ENCODE data around the gene TSGA10.
"Not testable (repeated sequence)": the region's sequence is repeated elsewhere in the genome, so short reads cannot be mapped to it uniquely, and the experiment has no call there.

The TSGA10 gene

GRCh38 chr2:99152199-99152895 lies 2.4 kb downstream of the TSGA10 start:
- no peak for DNase-seq (ENCODE audit: low read depth)

DNA sequence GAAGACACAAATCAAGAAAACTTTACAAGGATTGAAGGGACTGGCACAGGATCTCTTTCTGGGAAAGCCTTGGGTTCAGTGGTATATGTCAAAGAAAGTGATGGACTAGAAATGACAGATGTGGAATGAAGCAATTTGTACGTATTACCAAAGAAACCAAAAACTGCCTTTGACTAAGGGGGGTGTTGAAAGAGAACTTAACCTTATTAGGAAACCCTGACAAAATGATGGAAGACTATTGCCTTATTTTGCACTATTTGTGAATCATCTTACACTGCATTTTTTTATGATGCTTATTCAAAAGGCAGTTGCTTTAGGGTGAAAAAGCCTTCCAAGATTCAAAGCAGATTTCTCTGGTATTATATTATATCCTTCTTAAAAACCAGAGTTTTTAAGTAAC lies 4.0 kb downstream of the TSGA10 start:
- DNase-seq (ENCODE audit: low read depth): no peak

DNA sequence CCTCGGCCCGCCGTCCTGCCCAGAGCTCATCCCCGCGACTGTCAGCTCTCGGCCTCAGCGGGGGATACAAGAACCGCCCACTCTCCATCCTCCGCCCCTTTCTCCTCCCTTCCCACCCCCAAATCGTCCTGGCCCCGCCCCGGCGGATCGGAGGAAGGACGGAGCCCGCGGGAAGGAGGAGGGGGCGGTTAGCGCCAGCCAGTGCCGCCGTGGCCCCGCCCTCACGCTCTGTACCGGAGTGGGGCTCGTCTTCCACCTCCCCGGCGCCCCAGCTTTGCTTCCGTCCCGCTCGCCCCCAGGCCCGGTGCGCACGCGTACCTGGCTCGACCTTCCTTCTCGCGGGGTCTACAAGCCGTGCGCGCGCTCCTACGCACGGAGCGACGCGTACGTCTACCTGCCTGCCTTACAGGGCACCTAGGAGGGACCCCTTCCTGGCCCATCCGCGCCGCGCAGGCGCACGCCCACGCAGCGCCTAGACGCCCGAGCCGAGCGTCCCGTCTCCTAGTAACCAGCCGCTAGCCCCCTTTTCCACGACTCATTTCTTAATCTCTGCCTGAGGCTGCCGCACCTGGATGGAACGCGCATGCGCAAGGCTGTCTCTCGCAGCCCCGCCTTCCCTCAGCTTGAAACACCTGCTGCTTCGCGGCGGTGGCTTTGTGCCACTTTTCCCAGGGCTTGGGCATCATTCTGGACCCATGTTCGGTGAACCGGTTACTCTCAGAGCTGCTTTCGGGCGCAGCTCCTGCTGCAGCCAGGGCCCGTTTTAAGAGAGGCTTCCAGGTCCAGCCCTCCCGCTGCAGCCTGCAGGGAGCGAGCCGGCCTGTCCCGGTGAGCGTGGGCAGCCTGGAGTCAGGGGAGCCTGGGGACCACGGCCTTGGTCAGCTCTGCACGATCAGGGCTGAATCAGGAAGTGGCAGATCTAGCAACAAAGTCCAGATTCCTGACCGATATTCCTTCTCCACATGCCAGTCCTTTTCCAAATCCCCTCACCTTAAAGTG lies 13.3 kb downstream of the TSGA10 start, which contains the start of gene C2orf15:
Gene C2orf15 (plus strand): TSS at position 598 of the 999 bp plus-strand sequence. CDS start 8,852 bp downstream, outside the sequence.
- DNase-seq (ENCODE audit: low read depth): peak; percentile 93

DNA sequence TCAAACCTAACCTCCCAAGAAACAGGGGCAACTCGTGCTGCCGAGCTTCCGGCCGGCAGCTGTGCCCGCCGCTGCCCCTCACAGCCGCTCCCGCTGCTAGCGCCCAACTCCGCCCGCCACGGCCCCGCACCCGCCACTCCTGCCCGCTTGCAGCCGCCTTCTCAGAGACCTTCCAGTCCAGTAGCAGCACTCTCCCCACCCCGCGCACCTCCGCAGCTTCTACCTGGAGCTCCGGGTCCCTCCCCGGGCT lies 14.0 kb downstream of the TSGA10 start:
- no peak for DNase-seq (ENCODE audit: low read depth)

DNA sequence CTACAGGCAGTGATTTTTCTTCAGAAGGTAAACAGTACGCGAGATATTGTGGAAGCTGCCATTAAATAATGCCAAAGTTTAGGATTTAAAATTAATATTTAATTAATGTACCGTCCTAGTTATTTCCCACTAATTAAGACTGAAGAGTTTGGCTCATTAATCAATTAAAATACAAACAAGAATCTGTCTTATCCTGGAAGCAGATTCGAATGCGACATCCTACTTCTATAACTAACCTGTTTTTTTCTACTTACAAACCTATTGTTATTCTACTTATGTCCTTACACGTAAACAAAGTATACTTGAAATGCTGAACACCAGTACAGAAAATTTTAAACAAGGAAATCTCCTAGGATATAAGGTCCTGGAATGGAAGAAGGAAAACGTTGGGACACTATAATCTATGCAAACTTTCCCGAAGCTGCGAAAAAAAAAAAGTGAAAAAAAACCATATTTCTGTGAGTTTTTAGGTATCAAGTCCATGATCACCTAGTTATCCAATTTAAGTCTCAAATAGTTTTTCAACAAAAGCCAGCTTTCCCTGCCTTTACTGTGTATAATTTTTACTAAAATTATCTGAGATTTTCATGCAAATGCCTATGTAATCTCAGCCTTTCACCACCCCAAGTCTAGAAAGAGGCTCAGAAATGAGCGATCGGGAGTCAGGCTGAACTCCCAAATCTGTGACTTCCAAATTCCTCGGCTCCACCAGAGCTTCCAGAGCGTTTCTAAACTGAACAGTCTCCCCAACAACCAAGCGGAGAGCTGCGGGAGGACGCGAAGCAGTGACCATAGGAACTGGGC lies 14.5 kb downstream of the TSGA10 start:
- DNase-seq (ENCODE audit: low read depth): peak; percentile 13

- DNase-seq (ENCODE audit: low read depth): no peak
Observed at GRCh38 chr2:99139003-99139402, 15.7 kb downstream of the TSGA10 start.

DNA sequence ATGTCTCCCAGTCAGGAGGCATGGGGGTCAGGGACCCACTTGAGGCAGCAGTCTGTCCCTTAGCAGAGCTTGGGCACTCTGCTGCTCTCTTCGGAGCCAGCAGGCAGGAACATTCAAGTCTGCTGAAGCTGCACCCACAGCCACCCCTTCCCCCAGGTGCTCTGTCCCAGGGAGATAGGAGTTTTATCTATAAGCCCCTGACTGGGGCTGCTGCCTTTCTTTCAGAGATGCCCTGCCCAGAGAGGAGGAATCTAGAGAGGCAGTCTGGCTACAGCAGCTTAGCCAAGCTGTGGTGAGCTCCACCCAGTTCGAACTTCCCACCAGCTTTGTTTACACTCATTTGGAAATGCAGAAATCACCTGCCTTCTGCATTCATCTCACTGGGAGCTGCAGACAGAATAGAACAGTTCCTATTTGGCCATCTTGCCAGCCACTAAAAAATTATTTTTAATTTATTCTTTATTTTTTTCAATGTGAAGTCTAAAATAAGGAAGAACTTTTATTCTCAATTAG lies 19.6 kb downstream of the TSGA10 start:
- not testable (repeated sequence) for DNase-seq (ENCODE audit: low read depth)

- DNase-seq (ENCODE audit: low read depth): no peak
Observed at GRCh38 chr2:99127981-99128380, 26.8 kb downstream of the TSGA10 start.

GRCh38 chr2:99112617-99113016 lies 42.1 kb downstream of the TSGA10 start:
- DNase-seq (ENCODE audit: low read depth): no peak

GRCh38 chr2:99111945-99112344 lies 42.8 kb downstream of the TSGA10 start:
- no peak for DNase-seq (ENCODE audit: low read depth)

GRCh38 chr2:99111236-99111635 lies 43.5 kb downstream of the TSGA10 start:
- DNase-seq (ENCODE audit: low read depth): no peak

DNA sequence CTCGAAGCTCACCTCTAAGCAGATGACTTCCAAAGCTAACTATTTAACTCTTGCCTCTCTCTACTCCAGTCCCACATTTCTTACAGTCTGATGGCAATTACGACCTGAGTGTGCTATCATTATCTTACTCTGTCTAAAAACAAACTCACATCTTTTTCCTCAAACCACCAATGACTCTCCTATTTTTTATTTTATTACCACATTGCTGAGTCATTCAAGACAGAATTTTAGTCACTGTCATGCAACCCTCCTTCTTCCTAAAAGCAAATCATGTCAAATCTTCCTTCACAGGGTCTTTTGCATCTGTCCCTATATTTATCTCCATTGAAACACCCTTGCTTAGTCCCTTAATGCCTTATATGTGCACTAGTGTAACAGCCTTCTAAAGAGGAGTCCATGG lies 47.8 kb downstream of the TSGA10 start:
- no peak for DNase-seq (ENCODE audit: low read depth)

DNA sequence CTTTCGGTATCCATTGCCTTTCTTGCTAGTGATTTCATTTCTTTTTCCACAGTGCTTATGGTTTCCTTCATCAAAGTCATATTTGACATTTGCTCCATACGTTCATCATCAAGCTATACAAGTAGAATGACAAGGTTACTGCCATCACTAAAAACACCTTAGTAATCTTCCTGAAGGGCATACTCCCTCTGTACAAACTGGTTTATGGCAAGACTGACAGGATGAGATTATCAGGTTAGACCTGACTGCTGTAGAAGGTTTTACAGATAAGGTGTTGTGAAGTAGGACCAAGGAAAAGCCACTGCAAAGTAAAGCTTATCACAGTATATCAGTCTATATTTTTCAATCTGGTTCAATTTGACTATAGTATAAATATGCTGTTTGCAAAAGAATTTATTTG lies 50.7 kb downstream of the TSGA10 start:
- no peak for DNase-seq (ENCODE audit: low read depth)

DNA sequence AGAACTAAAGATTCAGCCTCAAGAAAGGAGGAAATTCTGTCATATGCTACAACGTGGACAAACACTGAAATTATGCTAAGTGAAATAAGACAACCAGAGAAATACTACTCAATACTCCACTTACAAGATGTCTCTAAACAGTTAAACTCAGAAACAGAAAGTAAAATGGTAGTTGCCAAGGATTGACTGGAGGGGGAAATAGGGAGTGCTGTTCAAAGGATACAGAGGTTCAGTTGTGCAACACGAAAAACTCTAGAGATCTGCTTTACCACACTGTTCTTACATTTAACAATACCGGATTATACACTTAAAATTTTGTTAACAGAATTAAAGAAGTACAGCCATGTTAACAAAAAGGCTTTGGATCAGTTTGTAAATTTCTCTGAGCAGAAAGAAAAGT lies 53.0 kb downstream of the TSGA10 start:
- no peak for DNase-seq (ENCODE audit: low read depth)

DNA sequence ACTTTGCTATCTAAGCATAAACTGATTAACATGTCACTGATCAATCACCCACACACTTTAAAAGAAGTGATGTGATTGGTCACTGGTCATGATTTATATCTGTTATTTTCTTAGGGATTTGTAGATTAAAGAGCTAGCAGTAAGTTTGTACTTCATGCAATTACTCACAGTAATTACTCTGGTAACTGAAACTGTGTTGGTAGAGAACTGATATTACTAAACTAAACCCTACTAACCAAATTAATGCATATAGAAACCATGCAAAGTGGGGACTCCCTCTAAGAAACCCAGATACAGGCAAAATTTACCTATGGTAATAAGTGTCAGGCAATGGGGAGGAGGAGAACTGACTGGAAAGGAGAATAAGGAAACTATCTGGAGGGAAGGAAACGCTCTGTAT lies 58.0 kb downstream of the TSGA10 start:
- no peak for DNase-seq (ENCODE audit: low read depth)

DNA sequence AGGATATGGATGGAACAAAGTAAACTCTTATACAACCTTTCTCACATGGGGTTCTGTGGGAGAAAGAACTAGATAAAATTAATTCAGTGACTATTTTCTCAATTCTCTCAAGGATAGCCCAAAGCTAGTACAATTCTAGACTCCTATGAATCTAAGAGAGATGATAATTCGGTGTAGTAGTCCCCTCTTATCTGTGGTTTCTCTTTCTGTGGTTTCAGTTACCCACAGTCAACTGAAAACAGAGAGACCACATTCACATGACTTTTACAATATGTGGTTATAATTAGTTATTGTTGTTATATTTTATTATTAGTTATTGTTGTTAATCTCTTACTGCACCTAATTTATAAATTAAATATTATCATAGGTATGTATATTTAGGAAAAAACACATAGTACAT lies 66.7 kb downstream of the TSGA10 start:
- no peak for DNase-seq (ENCODE audit: low read depth)

GRCh38 chr2:99086385-99086784 lies 68.4 kb downstream of the TSGA10 start:
- no peak for DNase-seq (ENCODE audit: low read depth)

DNA sequence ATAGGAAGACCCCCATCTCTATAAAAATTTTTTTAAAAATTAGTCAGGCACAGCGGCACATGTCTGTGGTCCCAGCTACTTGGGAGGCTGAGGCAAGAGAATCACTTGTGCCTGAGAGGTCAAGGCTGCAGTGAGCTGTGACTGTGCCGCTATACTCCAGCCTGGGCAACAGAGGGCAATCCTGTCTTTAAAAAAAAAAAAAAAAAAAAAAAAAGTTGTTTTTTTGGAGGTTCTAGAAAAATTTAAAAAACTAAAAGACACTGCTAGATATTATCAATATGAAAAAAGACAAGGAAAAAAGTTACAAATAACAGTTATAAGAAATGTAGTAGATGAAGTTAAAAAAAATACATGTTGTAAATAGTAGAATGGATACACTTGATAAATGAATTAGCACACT lies 69.3 kb downstream of the TSGA10 start:
- no peak for DNase-seq (ENCODE audit: low read depth)

- DNase-seq (ENCODE audit: low read depth): no peak
Observed at GRCh38 chr2:99084256-99084655, 70.5 kb downstream of the TSGA10 start.

- no peak for DNase-seq (ENCODE audit: low read depth)
Observed at GRCh38 chr2:99081891-99082290, 72.9 kb downstream of the TSGA10 start.

GRCh38 chr2:99079226-99079625 lies 75.5 kb downstream of the TSGA10 start:
- DNase-seq (ENCODE audit: low read depth): peak; percentile 53

- no peak for DNase-seq (ENCODE audit: low read depth)
Observed at GRCh38 chr2:99072551-99072950, 82.2 kb downstream of the TSGA10 start.
